GF-D8 (cell line): Measurements from ENCODE around the gene CNTNAP2.
"Not testable (repeated sequence)": the region's sequence is repeated elsewhere in the genome, so short reads cannot be mapped to it uniquely, and the experiment has no call there.

Source experiments
- DNase-seq: peaks from one replicate; lab custom pipeline; 2025; lab: John Stamatoyannopoulos, UW

The CNTNAP2 gene

GRCh38 chr7:148028165-148028564 lies 1911.6 kb downstream of the CNTNAP2 start:
- no peak for DNase-seq

GRCh38 chr7:148031019-148031418 lies 1914.4 kb downstream of the CNTNAP2 start:
- no peak for DNase-seq

- DNase-seq, result no peak
Measured at GRCh38 chr7:148031811-148032210, 1915.2 kb downstream of the CNTNAP2 start.

- DNase-seq, result no peak
Measured at GRCh38 chr7:148035950-148036349, 1919.3 kb downstream of the CNTNAP2 start.

GRCh38 chr7:148037044-148037443 lies 1920.4 kb downstream of the CNTNAP2 start:
- no peak for DNase-seq

GRCh38 chr7:148041156-148041555 lies 1924.6 kb downstream of the CNTNAP2 start:
- DNase-seq, result no peak

- no peak for DNase-seq
Measured at GRCh38 chr7:148042935-148043631, 1926.5 kb downstream of the CNTNAP2 start.

GRCh38 chr7:148044173-148044572 lies 1927.6 kb downstream of the CNTNAP2 start:
- DNase-seq, result no peak

- no peak for DNase-seq
Measured at GRCh38 chr7:148045521-148045920, 1928.9 kb downstream of the CNTNAP2 start.

- no peak for DNase-seq
Measured at GRCh38 chr7:148049068-148049467, 1932.5 kb downstream of the CNTNAP2 start.

- DNase-seq, result no peak
Measured at GRCh38 chr7:148050492-148051158, 1934.0 kb downstream of the CNTNAP2 start.

GRCh38 chr7:148056406-148056805 lies 1939.8 kb downstream of the CNTNAP2 start:
- no peak for DNase-seq

- no peak for DNase-seq
Measured at GRCh38 chr7:148058092-148058491, 1941.5 kb downstream of the CNTNAP2 start.

- no peak for DNase-seq
Measured at GRCh38 chr7:148058753-148059152, 1942.2 kb downstream of the CNTNAP2 start.

- no peak for DNase-seq
Measured at GRCh38 chr7:148060724-148061123, 1944.1 kb downstream of the CNTNAP2 start.

- DNase-seq, result not testable (repeated sequence)
Measured at GRCh38 chr7:148078111-148078510, 1961.5 kb downstream of the CNTNAP2 start.

- DNase-seq, result no peak
Measured at GRCh38 chr7:148079206-148080080, 1962.8 kb downstream of the CNTNAP2 start.

- DNase-seq, result no peak
Measured at GRCh38 chr7:148083448-148083847, 1966.8 kb downstream of the CNTNAP2 start.

GRCh38 chr7:148084138-148084537 lies 1967.5 kb downstream of the CNTNAP2 start:
- DNase-seq, result peak; percentile 22

- no peak for DNase-seq
Measured at GRCh38 chr7:148091882-148092281, 1975.3 kb downstream of the CNTNAP2 start.

- no peak for DNase-seq
Measured at GRCh38 chr7:148093375-148094166, 1977.0 kb downstream of the CNTNAP2 start.

GRCh38 chr7:148095066-148095465 lies 1978.5 kb downstream of the CNTNAP2 start:
- DNase-seq, result no peak
